ENCODE results near the gene RPL13A. TPM values are rescaled to one million over a fixed set of nuclear protein-coding genes. Genes with fewer than 3 reads are reported as not detected.

Gene RPL13A
- total RNA-seq, 4 donors from 2014 or later: 2,613 to 5,154 (median 4,451) TPM

GRCh38 chr19:49490287-49491029 lies 3.0 kb downstream of the RPL13A start:
- Histone ChIP-seq H3K4me3 (peak overlapping the region; percentile 89), H3K4me1 (peaks cover 34% of the 10 kb centered on the region)
- TF ChIP-seq EP300 (IDR thresholded peaks at IDR 0.05) (no peak), POLR2A (IDR thresholded peaks at IDR 0.05) (no peak), CTCF (IDR thresholded peaks at IDR 0.05) (no peak), POLR2AphosphoS5 (IDR thresholded peaks at IDR 0.05) (no peak)

DNA sequence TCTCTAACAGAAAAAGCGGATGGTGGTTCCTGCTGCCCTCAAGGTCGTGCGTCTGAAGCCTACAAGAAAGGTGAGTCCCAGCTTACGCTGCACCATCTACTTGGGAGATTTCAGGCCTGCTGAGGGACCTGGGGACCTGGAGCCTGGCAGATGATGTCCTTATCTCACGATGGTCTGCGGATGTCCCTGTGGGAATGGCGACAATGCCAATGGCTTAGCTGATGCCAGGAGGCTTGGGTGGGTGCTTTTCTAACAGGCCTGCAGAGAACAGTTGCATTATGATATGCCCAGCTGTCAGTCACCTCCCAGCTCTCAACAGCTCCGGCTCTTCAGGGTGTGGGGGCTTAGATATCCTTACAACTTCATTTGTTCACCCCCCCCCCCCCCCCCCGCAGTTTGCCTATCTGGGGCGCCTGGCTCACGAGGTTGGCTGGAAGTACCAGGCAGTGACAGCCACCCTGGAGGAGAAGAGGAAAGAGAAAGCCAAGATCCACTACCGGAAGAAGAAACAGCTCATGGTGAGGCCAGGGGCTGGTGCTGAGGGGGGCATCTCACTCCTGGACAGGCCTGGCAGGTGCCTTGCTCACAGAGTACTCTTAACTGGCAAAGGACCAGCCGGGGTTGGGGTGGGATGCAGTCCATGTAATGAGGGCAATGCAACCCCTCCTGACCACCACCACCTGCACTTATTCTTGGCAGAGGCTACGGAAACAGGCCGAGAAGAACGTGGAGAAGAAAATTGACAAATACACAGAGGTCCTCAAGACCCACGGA lies 3.8 kb downstream of the RPL13A start:
- Histone ChIP-seq H3K4me3 (no peak overlapping the region), H3K9me3 (no peaks in the 10 kb centered on the region), H3K36me3 (peaks cover 38% of the 10 kb centered on the region), H3K27me3 (no peaks in the 10 kb centered on the region), H3K4me1 (peaks cover 36% of the 10 kb centered on the region), H3K27ac (no peak overlapping the region)
- DNase-seq (ENCODE audit: low spot score in 2 of 2): no peak
- TF ChIP-seq CTCF (IDR thresholded peaks at IDR 0.05): no peak
- TF ChIP-seq POLR2A (IDR thresholded peaks at IDR 0.05): no peak
- TF ChIP-seq EP300 (IDR thresholded peaks at IDR 0.05): no peak
- TF ChIP-seq POLR2AphosphoS5 (IDR thresholded peaks at IDR 0.05): no peak
- WGBS: 72% methylated on average over 16 of the region's 17 CpGs

More at GRCh38 chr19:49490287-49491029, 3.0 kb downstream of the RPL13A start:
- H3K27me3 ChIP-seq: no peaks in the 10 kb centered on the region
- H3K36me3 ChIP-seq: peaks cover 38% of the 10 kb centered on the region
- H3K9me3 ChIP-seq: no peaks in the 10 kb centered on the region
- WGBS: 95% methylated on average over 23 of the region's 27 CpGs
- DNase-seq (ENCODE audit: low spot score in 2 of 2): no peak
- peak overlapping the region; percentile 92 for H3K27ac ChIP-seq

- DNase-seq (ENCODE audit: low spot score in 2 of 2): no peak
- no peaks in the 10 kb centered on the region for H3K27me3 ChIP-seq
- H3K9me3 ChIP-seq: no peaks in the 10 kb centered on the region
- no peak overlapping the region for H3K27ac ChIP-seq
- peaks cover 36% of the 10 kb centered on the region for H3K4me1 ChIP-seq
- peaks cover 38% of the 10 kb centered on the region for H3K36me3 ChIP-seq
- TF ChIP-seq CTCF (IDR thresholded peaks at IDR 0.05): no peak
- TF ChIP-seq EP300 (IDR thresholded peaks at IDR 0.05): no peak
- no peak for TF ChIP-seq POLR2AphosphoS5 (IDR thresholded peaks at IDR 0.05)
- no peak for TF ChIP-seq POLR2A (IDR thresholded peaks at IDR 0.05)
- no peak overlapping the region for H3K4me3 ChIP-seq
- 63% methylated on average over 7 of the region's 7 CpGs for WGBS
Measured at GRCh38 chr19:49491804-49492572, 4.6 kb downstream of the RPL13A start.

DNA sequence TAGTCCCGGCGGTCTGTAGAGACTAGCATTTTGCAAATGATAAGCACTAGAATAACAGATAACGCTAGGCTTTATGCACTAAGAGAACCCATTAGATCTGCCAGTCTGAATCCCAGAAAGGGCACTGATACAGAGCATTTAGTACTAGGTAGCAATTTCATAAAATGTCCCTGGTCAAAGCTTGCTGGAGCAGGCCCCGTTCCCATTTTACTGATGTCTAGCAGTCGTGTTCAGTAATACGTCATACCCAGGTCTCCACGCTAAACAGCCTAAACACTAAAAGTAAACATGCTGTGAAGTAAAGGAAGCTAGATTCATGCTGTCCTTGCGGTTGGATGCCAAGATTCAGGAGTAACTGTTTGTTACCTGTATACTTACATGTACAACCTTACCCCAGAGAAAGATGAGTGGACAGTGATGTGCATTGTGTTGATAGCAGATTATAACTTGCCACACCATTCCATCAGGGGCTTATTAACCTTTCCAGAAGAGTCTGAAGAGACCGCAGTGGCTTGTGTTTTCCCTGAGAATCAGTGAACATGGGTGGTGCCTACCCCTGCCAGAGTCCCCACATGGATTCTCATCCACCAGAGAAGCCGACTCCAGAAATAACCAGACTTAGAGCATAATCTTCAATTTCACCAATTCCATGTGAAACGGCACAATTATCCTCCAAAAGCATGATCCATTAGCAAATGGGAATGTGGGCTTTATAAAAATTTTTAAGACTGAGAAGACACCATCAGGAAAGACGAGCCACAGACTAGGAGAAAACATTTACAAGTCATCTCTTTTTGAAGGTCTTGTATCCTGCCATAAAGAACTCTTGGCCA lies 5.4 kb downstream of the RPL13A start:
- H3K4me3 ChIP-seq: no peak overlapping the region
- peaks cover 44% of the 10 kb centered on the region for H3K36me3 ChIP-seq

More for the DNA sequence above, 5.4 kb downstream of the RPL13A start:
- no peak for DNase-seq (ENCODE audit: low spot score in 2 of 2)
- WGBS: 70% methylated on average over 12 of the region's 12 CpGs
- Histone ChIP-seq H3K27me3 (no peaks in the 10 kb centered on the region), H3K9me3 (no peaks in the 10 kb centered on the region), H3K27ac (no peak overlapping the region), H3K4me1 (peaks cover 43% of the 10 kb centered on the region)
- TF ChIP-seq EP300 (IDR thresholded peaks at IDR 0.05): no peak
- TF ChIP-seq POLR2AphosphoS5 (IDR thresholded peaks at IDR 0.05): no peak
- TF ChIP-seq CTCF (IDR thresholded peaks at IDR 0.05): no peak
- TF ChIP-seq POLR2A (IDR thresholded peaks at IDR 0.05): no peak

Measured in suprapubic skin (tissue), 4 donors.